NCI-H510A treated with DMSO at 0.1 percent for 48 hours (cell line): ENCODE results near the gene CYP19A1.
A peak's percentile ranks its signal among the peaks of the same experiment; 100 is the strongest.

Source experiments
- DNase-seq: peaks from one replicate; lab custom pipeline; 2025; lab: John Stamatoyannopoulos, UW

CYP19A1 gene

GRCh38 chr15:51260202-51260601, 78.2 kb downstream of the CYP19A1 start:
- DNase-seq, result no peak

- no peak for DNase-seq
Measured at GRCh38 chr15:51255533-51255932, 82.9 kb downstream of the CYP19A1 start.

GRCh38 chr15:51253366-51253765, 85.0 kb downstream of the CYP19A1 start:
- DNase-seq, result no peak

GRCh38 chr15:51252671-51253070, 85.7 kb downstream of the CYP19A1 start:
- no peak for DNase-seq

GRCh38 chr15:51251556-51251955, 86.8 kb downstream of the CYP19A1 start:
- DNase-seq, result no peak

GRCh38 chr15:51250217-51251011, 88.0 kb downstream of the CYP19A1 start:
- no peak for DNase-seq

- DNase-seq, result no peak
Measured at GRCh38 chr15:51245628-51246027, 92.8 kb downstream of the CYP19A1 start.

- DNase-seq, result no peak
Measured at GRCh38 chr15:51244423-51244869, 94.0 kb downstream of the CYP19A1 start.

- peak; percentile 47 for DNase-seq
Measured at GRCh38 chr15:51243774-51244173, 94.6 kb downstream of the CYP19A1 start.

GRCh38 chr15:51240066-51240465, 98.3 kb downstream of the CYP19A1 start:
- no peak for DNase-seq

GRCh38 chr15:51237816-51238215, 100.6 kb downstream of the CYP19A1 start:
- no peak for DNase-seq

- DNase-seq, result no peak
Measured at GRCh38 chr15:51234176-51234927, 104.0 kb downstream of the CYP19A1 start.

GRCh38 chr15:51232581-51232980, 105.8 kb downstream of the CYP19A1 start:
- DNase-seq, result no peak

- DNase-seq, result no peak
Measured at GRCh38 chr15:51229907-51230330, 108.5 kb downstream of the CYP19A1 start.

- no peak for DNase-seq
Measured at GRCh38 chr15:51227940-51228732, 110.3 kb downstream of the CYP19A1 start.

- DNase-seq, result no peak
Measured at GRCh38 chr15:51226576-51227210, 111.7 kb downstream of the CYP19A1 start.

GRCh38 chr15:51224428-51224827, 114.0 kb downstream of the CYP19A1 start:
- no peak for DNase-seq

GRCh38 chr15:51223771-51224229, 114.6 kb downstream of the CYP19A1 start:
- DNase-seq, result no peak

GRCh38 chr15:51218299-51218938, 120.0 kb downstream of the CYP19A1 start:
- no peak for DNase-seq

GRCh38 chr15:51212909-51213308, 125.5 kb downstream of the CYP19A1 start:
- DNase-seq, result no peak

- DNase-seq, result no peak
Measured at GRCh38 chr15:51212239-51212638, 126.2 kb downstream of the CYP19A1 start.
